ENCODE results near the gene STK32B. TPM values are rescaled to one million over a fixed set of nuclear protein-coding genes. Genes with fewer than 3 reads are reported as not detected.

STK32B gene
- total and polyA plus RNA-seq, 9 of the 15 experiments (the other 6 are each of a cell fraction or from before 2014, with no cell fraction given) = 0.03 to 0.20 (median 0.07) TPM; not detected in 2

GRCh38 chr4:5526080-5526846 is 475.0 kb downstream of the STK32B start:
- 0 out of 5 replicates have a peak, but pooled peaks cover 0 to 3% of the 10 kb centered on the region in 2 experiments for H3K27me3 ChIP-seq (ENCODE audit: control insufficient read depth in 2 of 2, insufficient read depth in 2 of 2, low read length in 2 of 2)
- H3K27ac ChIP-seq (ENCODE audit: extremely low read depth, low read depth, low read length) = no peak overlapping the region
- H3K4me2 ChIP-seq (ENCODE audit: insufficient read depth, low read length) = no peak overlapping the region
- intact Hi-C loops (cut with micrococcal nuclease) = no loop called here
- H3K9me1 ChIP-seq (ENCODE audit: control insufficient read depth, insufficient read depth, low read length) = no peaks in the 10 kb centered on the region
- no peak overlapping the region for H3K4me3 ChIP-seq
- no peak overlapping the region for H2AFZ ChIP-seq (ENCODE audit: low read depth, low read length)
- ChIA-PET POLR2A (no interaction called here), CTCF (ENCODE audit: low intra/inter-chr PET ratio) (interaction anchor here (0.7 kb wide), 1 partner anchor 654 kb away, joined by 5 read pairs; no protein-coding TSS in a partner anchor)
- no peak for TF ChIP-seq NFIX (CRISPR knock-in tag; IDR thresholded peaks at IDR 0.05; ENCODE audit: low read depth)
- TF ChIP-seq EWSR1 (IDR thresholded peaks at IDR 0.05; ENCODE audit: borderline replicate concordance, low read depth, partially characterized antibody) = no peak
- TF ChIP-seq CTBP1 (IDR thresholded peaks at IDR 0.05; ENCODE audit: borderline replicate concordance) = no peak
- no peak for TF ChIP-seq PYGO2 (tag; IDR thresholded peaks at IDR 0.05)
- no peak for TF ChIP-seq ZNF274 (IDR thresholded peaks at IDR 0.05; ENCODE audit: borderline replicate concordance, low read depth, low read length)
- TF ChIP-seq DPF2 (IDR thresholded peaks at IDR 0.05) = no peak
- TF ChIP-seq ZNF518B (CRISPR knock-in tag; IDR thresholded peaks at IDR 0.05) = no peak
- TF ChIP-seq NFYB (IDR thresholded peaks at IDR 0.05; ENCODE audit: extremely low read depth, insufficient read length) = no peak
- TF ChIP-seq SMARCA5 (IDR thresholded peaks at IDR 0.05) = no peak
- TF ChIP-seq, protein P1, sequence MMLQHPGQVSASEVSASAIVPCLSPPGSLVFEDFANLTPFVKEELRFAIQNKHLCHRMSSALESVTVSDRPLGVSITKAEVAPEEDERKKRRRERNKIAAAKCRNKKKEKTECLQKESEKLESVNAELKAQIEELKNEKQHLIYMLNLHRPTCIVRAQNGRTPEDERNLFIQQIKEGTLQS (IDR thresholded peaks at IDR 0.05) = no peak
- TF ChIP-seq, protein P1 (CRISPR knock-in tag; conservative IDR thresholded peaks at IDR 0.05) = no peak
- TF ChIP-seq, protein P2, sequence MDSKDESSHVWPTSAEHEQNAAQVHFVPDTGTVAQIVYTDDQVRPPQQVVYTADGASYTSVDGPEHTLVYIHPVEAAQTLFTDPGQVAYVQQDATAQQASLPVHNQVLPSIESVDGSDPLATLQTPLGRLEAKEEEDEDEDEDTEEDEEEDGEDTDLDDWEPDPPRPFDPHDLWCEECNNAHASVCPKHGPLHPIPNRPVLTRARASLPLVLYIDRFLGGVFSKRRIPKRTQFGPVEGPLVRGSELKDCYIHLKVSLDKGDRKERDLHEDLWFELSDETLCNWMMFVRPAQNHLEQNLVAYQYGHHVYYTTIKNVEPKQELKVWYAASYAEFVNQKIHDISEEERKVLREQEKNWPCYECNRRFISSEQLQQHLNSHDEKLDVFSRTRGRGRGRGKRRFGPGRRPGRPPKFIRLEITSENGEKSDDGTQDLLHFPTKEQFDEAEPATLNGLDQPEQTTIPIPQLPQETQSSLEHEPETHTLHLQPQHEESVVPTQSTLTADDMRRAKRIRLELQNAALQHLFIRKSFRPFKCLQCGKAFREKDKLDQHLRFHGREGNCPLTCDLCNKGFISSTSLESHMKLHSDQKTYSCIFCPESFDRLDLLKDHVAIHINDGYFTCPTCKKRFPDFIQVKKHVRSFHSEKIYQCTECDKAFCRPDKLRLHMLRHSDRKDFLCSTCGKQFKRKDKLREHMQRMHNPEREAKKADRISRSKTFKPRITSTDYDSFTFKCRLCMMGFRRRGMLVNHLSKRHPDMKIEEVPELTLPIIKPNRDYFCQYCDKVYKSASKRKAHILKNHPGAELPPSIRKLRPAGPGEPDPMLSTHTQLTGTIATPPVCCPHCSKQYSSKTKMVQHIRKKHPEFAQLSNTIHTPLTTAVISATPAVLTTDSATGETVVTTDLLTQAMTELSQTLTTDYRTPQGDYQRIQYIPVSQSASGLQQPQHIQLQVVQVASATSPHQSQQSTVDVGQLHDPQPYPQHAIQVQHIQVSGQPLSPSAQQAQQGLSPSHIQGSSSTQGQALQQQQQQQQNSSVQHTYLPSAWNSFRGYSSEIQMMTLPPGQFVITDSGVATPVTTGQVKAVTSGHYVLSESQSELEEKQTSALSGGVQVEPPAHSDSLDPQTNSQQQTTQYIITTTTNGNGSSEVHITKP (IDR thresholded peaks at IDR 0.05; ENCODE audit: partially characterized antibody) = no peak
- H3K36me3 ChIP-seq (ENCODE audit: control insufficient read depth, insufficient read depth, low read length) = no peaks in the 10 kb centered on the region
- FAIRE-seq = no peak
- DNase-seq (ENCODE audit: extremely low read depth in 1 of 4, low spot score in 3 of 4) = no peak
- no peak for ATAC-seq
- no peak overlapping the region for H3K9ac ChIP-seq (ENCODE audit: insufficient read depth in 1 of 2, low read depth in 2 of 2, low read length in 2 of 2)
- WGBS (ENCODE audit: insufficient coverage, low coverage, missing lambda C conversion rate) = 5% methylated on average over 3 of the region's 3 CpGs
- no peaks in the 10 kb centered on the region for H4K20me1 ChIP-seq (replicated peaks; ENCODE audit: control insufficient read depth, insufficient read depth, low read length)
- H3K4me1 ChIP-seq (replicated peaks in 1 of 2; ENCODE audit: control insufficient read depth in 2 of 2, insufficient read depth in 2 of 2, low read length in 2 of 2) = no peaks in the 10 kb centered on the region
- H3K9me3 ChIP-seq (replicated peaks; ENCODE audit: control insufficient read depth, insufficient read depth, low read depth, low read length) = no peaks in the 10 kb centered on the region
- no TSS peak for BruUV-seq (replicated peaks)
- H3K79me2 ChIP-seq (ENCODE audit: control insufficient read depth, insufficient read depth, low read length) = no peaks in the 10 kb centered on the region
- in situ Hi-C loops (cut with MboI) = no loop called here
